ENCODE measurements around the gene ZNF460.

DNA sequence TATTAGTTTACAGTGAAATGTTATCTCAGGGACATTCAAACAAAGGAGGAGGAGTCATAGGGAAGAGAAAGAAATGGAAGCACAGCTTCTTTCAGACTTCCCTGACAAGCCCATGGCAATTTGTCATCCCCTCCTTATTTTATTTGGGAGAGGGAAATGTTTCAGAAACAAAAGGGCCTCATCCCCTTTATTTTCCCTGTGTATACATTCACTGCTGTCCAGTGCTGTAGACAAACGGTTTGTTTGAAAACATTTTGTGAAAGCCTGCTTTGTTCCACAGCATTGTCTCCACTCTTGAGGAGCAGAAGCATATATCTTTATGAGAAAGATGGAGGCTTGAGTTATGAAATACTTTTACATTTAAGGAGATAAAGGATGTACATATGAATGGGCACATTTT, 12.3 kb downstream of the ZNF460 start:
- TF ChIP-seq, protein P1, sequence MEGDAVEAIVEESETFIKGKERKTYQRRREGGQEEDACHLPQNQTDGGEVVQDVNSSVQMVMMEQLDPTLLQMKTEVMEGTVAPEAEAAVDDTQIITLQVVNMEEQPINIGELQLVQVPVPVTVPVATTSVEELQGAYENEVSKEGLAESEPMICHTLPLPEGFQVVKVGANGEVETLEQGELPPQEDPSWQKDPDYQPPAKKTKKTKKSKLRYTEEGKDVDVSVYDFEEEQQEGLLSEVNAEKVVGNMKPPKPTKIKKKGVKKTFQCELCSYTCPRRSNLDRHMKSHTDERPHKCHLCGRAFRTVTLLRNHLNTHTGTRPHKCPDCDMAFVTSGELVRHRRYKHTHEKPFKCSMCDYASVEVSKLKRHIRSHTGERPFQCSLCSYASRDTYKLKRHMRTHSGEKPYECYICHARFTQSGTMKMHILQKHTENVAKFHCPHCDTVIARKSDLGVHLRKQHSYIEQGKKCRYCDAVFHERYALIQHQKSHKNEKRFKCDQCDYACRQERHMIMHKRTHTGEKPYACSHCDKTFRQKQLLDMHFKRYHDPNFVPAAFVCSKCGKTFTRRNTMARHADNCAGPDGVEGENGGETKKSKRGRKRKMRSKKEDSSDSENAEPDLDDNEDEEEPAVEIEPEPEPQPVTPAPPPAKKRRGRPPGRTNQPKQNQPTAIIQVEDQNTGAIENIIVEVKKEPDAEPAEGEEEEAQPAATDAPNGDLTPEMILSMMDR (conservative IDR thresholded peaks at IDR 0.05; ENCODE audit: low read length) = no peak
- no peak for TF ChIP-seq EZH2phosphoT487 (IDR thresholded peaks at IDR 0.05; ENCODE audit: borderline replicate concordance)
